Left cardiac atrium (tissue), 4 donors: ENCODE results near the gene NDUFA7. TPM values are rescaled to one million over a fixed set of nuclear protein-coding genes. Genes with fewer than 3 reads are reported as not detected.
"Not testable (repeated sequence)": the region's sequence is repeated elsewhere in the genome, so short reads cannot be mapped to it uniquely, and the experiment has no call there.

Experiments
- ATAC-seq, 2 donors: fragments of 200-7000 bp; cut with Tn5 transposase; one replicate each; pipeline ENCODE4 v1.9.1; 2020; ENCODE audit warnings: mild to moderate bottlenecking in 2 of 2, moderate library complexity in 2 of 2
- DNase-seq: peaks from one replicate; pipeline ENCODE4 v3.0.0-alpha.2; 2020
- intact Hi-C, 2 donors: fragments of 100-400 bp; cut with DNase I; formaldehyde crosslinking; loops; one replicate each; pipeline versions ENCODE4 v1.14.1 to v1.15.1; 2022 to 2023
- total RNA-seq, 2 donors: library from RNA; stranded (reverse); fragmentation: NEBNext Ultra II Directional; extraction: Animal tissue kit (Norgen Biotek cat#: 25700); gene quantifications; one replicate each; pipeline ENCODE4 v1.2.1, GENCODE V29; 2021
- donor health status: DM: no; HTN: yes; CAD: no.
- donor health status: DM: no; HTN: yes; CAD: no; lungs with severe emphysema.
- donor health status: DM: yes; HTN: yes; CAD: no.
- donor health status: Dilated cardiomyopathy.

NDUFA7 gene
- total RNA-seq, 2 donors from 2014 or later = 65.3 to 83.8 TPM

DNA sequence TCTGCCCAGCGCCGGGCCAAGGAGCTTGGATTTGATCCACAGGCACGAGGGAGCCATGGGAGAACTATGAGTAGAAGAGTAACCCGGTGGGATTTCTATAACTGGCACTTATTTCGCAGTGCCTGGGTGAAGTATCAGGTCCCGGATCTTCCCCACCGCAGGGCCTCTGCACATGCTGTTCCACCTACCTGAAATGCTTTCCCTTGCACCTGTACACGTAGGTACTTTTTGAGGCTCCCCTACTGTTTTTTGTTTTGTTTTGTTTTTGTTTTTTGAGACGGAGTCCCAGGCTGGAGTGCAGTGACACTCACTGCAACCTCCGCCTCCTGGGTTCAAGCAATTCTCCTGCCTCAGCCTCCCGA is 22.3 kb upstream of the NDUFA7 start:
- intact Hi-C loops = no loop called here
- DNase-seq = no peak
- ATAC-seq = no peak

DNA sequence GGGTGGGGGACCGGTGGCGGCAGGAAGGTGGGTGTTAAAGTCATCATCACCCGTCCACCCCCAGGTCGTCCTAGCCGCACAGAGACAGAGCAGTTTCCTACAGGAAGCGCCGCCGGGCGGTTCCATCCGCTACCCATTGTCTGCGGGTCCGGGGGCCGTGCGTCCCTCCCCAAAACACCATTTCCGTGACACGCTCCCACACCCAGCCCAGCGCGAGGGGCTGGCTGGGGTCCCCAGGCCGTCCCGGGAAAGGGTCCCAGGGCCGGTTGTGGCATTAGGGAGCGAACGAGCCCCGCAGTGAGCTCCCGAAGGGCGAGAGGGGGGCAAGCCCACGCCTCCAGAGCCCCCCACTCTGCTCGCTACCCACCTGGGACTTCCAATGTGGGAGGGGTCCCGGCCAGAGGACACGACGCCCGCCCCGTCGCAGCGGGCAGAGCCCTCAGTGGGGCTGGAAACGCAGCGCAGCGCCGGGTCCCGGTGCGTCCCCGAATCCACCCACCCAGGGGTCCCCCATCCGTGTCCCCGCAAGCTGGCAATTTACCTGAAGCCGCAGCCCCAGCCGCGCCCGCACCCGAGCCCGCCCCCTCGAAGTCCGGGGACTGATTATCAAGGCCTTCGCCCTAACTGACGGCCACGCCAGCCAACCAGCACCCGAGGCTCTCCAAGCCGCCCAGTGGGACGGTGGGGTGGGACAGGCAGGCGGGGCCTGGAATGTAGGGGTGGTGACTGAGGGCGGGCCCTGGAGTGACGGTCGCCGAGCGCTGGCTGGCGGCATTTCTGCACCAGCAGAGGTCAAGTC is 21.7 kb upstream of the NDUFA7 start, which contains the start of gene KANK3:
TSS of gene KANK3 (minus strand) at position 579 of the 799 bp plus-strand sequence. CDS start 5,434 bp downstream, outside the sequence.
- ATAC-seq = peak; percentile 99

DNA sequence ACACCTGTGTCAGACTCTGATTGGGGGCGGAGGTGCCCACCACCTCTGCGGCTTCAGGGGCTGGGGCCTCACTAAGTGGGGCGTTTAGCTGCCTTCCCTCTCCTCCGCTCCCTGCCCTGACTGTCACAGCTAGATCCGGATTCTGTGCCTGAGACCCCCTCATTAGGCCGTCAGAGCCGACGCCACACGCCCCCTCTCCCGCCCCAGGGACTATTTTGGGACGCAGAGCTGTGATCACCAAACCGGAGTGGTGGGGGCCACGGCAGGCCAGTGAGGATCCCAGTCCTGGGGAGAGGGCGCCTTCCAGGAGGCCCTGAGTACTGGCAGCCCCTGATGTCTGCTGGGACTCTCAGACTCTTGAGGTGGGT is 21.1 kb upstream of the NDUFA7 start:
- intact Hi-C loops = no loop called here
- ATAC-seq (no peak), DNase-seq (no peak)

More for the DNA sequence above, 21.7 kb upstream of the NDUFA7 start, which contains the start of gene KANK3:
- intact Hi-C loops = no loop called here
- DNase-seq = peak; percentile 98

DNA sequence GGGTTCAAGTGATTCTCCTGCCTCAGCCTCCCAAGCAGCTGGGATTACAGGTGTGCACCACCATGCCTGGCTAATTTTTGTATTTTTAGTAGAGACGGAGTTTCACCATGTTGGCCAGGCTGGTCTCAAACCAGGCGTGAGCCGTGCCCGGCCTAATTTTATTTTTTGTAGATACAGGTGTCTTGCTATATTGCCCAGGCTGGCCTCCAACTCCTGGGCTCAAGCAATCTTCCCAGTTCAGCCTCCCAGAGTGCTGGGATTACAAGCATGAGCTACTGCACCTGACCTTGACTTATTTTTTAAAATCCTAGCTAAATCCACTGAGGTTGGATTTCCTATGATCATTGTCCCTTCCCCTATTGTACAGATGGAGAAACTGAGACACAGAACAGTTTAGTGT is 20.3 kb upstream of the NDUFA7 start:
- intact Hi-C loops, ATAC-seq, DNase-seq: not testable (repeated sequence)

DNA sequence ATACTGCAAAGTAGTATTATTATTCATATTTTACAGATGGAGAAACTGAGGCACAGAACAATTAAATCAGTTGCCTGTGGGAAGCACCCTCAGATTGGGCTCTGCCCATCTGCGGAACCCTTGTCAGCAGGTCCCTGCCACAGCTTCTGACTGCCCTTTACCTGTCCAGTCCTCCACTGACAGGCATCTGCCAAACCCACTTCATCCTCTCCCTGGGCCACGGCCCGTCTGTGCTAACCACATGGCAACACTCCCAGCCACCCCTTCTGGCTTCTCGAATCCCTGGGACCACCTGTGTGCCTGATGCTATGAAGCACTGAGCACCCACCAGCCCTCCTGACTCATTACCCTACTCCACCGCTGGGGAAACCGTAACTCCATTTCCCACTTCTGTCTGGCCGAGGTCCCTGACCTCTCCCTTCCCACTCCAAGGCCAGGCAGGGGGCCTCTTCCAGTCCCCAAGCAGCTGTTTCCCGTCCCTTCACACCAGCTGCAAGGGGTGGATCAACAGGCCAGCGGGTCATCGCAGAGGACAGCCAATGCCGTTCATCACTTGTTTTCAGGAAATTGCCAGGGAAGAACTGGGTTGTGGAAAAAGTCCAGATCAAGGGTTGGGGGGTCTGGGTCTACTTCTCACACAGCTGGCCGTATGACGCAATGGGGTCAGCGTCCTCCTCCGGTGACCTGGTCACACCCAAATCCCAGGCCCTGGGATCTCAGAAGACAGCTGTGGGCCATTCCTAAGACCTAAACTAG is 19.3 kb upstream of the NDUFA7 start:
- peak; percentile 14 to 44 for ATAC-seq
- DNase-seq = peak; percentile 79
- intact Hi-C loops = no loop called here

DNA sequence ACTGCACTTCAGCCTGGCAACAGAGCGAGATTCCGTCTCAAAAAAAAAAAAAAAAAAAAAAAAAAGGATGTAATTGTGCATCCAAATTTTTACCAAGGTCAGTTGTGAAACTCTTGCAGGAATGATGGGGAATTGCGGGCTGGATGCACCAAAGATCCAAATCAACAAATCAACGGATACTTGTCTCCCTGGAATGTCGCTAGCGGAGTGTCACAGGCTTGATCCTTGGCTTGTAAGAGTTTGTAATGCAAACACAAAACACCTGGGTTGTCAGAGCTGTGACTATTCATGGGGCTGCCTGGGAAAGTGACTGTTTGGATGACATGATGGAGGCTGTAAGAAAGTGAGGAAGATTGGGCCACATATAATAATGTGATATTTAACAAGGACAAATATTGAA is 17.7 kb upstream of the NDUFA7 start:
- DNase-seq = no peak
- intact Hi-C loops = no loop called here
- ATAC-seq = no peak

DNA sequence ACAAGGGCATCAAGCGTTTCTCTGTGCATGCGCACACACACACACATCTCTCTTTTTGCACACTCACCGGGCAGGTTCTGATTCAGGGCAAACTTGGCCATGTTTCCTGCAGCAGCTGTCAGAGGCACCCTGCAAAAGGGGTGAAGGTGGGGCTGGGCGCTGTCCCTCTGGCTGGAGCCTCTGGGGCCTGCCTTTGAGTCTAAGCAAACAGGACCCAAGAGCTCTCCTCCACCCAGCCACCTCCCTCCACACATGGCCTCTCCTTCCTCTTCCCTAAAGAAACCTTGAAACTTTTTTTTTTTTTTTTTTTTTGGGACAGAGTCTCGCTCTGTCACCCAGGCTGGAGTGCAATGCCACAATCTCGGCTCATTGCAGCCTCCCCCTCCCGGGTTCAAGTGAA is 16.6 kb upstream of the NDUFA7 start:
- intact Hi-C loops = no loop called here
- no peak for DNase-seq
- no peak for ATAC-seq

DNA sequence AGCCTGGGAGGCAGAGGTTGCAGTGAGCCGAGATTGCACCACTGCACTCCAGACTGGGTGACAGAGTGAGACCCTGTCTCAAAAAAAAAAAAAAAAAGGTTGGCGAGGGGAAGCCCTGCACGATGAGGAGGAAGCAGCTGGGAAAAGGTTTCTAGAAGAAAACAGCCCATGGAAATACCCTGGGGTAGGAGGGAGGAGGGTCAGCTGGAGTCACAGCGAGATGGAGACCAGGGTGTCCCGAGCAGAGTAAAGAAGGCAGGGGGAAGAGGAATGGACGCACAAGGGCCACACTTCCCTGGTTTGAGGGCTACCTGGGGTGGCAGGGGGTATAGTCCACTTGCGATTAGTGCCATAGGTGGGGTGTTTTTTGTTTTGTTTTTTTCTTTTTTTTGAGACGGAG is 15.5 kb upstream of the NDUFA7 start:
- ATAC-seq (no peak), DNase-seq (no peak)
- intact Hi-C loops = no loop called here

DNA sequence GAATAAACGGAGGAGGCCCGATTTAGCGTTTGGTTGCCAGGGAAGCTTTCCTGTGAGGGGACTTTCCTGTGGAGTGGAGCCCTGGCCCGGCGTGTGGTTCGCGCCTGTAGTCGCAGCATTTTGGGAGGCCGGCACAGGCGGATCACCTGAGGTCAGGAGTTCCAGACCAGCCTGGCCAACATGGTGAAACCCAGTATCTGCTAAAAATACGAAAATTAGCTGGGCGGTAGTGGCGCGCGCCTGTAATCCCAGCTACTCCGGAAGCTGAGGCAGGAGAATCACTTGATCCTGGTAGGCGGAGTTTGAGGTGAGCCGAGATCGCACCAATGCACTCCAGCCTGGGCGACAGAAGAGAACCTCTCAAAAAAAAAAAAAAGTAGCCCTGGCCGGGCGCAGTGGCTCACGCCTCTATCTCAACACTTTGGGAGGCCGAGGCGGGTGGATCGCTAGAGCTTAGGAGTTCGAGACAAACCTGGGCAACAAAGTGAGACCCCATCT is 14.9 kb upstream of the NDUFA7 start:
- intact Hi-C loops = no loop called here
- ATAC-seq (no peak), DNase-seq (no peak)

DNA sequence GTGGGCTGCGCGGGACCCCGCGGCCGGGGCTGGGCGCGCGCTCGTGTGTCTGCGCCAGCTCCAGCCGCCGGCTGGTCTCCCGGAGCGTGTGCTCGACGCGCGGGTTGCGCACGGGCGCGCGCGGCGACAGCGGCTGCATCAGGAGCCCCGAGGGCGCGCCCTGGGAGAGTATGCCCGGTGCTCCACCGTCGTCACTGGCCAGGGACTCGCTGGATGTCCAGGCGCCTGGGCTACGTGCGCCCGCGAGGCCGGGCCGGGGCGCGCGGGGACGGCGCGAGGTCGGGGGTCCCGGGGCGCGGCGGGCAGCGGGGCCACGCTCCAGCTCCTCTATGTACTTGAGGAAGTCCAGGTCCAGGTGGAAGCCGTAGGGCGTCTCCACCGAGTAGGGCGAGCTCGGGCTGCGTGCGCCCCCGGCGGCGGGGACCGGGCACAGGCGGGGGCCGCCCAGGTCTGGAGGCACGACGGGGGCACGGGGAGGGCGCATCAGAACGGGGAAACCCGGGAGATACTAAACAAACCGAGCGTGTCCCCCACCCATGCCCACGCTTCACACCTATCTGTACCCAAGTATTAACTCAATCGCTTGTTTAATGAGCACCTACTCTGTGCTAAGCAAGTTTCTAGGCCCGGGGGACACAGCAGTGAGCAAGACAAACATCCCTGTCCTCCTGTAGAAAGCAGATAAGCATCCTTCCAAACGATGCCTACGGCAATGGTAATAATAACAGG is 14.3 kb upstream of the NDUFA7 start:
- DNase-seq (no peak), ATAC-seq (no peak)
- intact Hi-C loops = no loop called here

DNA sequence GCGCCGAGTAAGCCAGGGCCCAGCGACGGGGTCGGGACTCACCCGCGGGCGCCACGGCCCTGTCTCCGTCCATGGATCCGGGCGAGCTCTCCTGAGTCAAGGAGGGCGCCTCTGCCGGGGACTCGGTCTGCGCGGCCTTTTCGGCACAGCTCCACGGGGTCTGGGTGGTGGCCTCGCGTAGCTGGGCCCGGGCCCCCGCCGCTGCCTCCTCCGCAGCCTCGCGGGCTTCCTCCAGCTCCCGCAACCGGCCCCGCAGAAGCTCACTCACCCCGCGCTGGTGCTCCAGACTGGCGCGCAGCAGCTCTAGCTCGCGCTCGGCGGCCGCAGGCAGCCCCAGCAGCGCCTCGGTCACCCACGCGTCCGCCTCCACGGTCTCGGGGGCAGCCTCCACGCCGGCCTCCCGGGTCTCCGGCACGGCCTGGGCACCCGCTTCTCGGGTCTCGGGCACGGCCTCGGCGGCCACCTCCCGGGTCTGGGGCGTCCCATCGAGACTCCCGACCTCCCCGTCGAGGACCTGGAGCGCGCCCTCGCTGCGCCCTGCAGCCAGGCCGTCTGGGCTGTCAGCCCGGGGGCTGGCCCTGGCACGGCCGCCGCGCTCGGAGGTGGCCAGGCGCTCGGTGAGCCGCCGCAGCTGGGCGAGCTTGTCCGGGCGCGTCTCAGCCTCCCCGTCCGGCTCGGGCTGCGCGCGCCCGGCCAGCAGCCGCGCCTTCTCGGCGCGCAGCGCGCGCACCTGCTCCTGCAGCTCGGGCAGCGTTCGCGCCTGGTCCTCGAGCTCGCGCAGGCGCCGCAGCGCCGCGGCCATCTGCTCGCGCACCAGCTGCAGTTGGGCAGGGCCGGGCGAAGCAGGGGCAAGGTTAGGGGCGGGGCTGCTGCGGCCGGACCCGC is 13.5 kb upstream of the NDUFA7 start:
- DNase-seq = peak; percentile 46
- intact Hi-C loops = no loop called here
- ATAC-seq = peak; percentile 69 to 72

DNA sequence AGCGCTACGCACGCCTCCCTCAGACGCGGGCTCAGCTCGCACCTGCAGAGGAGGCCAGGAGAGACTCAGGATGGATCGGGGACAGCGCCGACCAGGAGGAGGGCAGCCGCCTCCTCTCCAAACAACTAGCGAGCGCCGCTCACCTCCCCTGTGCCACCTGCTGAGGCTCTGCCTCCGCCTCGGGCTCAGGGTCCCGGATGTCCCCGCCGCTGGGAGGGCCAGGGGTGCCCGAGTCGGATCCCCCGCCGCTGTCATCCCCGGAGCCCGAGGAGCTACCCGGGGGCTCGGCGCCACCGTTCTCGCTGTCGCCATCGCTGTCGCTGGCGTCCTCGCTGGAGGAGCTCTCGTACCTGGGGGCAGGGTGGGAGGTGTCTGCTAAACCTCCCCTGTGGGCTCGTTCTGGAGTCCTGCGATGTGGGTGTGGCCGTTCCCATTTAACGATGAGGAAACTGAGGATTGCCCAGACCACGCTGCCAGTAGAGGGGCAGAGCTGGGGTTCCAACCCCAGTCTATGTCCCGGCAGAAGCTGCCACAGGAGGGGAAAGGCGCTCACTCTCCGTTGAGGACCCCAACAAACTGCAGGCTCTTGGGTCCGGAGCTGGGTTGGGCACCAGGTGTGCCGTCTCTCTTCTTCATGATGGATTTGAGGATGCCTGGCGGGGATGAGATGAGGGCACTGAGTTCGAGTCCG is 12.7 kb upstream of the NDUFA7 start:
- intact Hi-C loops = no loop called here
- DNase-seq (no peak), ATAC-seq (no peak)

DNA sequence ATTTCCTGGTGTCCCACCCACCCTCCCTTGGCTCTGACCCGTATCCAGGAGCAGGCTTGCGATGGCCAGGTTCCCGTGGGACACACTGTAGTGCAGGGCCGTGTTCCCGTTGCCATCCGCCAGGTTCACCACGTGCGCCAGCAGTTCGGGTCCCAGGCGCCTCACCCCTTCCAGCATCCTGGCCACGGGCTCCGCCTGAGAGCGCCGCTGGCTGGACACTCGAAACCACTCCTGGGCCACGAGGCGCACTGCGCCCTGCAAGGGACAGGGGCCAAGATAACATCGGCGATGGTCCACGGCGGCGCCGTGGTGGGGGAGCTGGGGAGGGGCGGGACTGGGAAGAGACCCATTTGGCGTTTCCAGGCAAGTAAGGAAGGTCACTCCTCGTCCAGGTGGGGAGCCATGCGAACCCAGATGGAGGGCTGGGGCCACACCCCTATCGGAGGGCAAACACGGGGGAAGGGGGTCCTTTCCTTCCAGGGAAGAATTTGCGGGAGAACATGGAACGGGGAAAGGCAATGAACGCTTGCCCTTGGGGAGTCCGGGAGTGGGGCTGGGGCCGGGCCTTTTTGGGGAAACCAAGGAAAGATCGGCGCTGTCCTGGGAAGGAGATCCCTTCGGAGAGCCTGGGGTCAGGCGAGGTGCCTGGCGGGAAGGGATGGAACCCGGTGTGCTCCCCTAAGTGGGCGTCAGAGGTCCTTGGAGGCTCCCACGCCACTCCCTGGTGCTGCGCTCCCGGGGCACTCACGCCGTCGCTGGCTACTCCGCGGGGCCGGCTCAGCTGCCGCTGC is 12.0 kb upstream of the NDUFA7 start:
- ATAC-seq (peak in 1 of 2 donors; percentile 11), DNase-seq (peak; percentile 38)
- intact Hi-C loops = no loop called here

DNA sequence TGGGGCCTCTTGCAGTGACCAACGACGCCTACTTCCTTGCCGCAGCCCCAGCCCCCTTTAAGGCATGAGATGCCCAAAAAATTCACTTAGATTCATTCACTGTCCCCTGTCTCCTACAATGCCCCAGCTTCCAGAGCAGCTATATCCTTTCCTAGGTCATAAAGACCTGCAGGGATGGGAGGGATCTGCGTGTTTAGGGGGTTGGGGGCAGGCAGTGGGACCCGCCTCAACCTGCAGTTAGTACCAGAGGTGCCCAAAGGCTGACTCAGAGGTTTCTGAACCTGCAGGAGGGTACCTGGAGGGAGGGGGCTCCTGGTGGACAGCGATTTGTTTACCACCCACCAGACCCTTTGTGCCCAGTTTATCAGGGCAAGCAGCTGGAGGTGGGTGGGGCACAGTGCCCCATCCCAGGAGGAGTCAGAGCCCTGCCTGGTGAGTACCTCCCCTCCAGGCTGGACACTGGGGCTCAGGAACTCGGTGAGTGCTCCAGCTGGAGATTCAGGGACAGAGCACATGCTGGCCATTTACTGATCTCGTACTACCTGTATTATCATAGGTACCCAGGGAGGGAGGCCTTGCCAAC is 10.2 kb upstream of the NDUFA7 start:
- ATAC-seq (no peak), DNase-seq (no peak)
- intact Hi-C loops = no loop called here

DNA sequence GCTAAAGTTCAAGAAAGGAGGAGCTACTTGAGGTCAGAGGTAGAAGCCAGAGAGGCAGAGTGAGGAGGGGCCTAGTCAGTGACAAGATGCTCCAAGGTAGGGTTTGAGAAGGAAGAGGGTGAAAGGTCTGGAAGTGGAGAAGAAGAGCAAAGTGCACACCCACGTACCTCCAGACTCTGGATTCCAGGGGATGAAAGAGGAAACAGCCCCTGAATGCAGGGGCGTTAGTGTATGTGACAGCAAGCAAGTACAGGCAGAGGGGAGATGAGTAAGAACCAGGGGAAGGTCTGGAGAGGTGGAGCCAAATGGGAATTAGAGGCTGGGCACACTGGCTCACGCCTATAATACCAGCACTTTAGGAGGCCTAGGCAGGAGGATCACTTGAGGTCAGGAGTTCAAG is 8.8 kb upstream of the NDUFA7 start:
- ATAC-seq = no peak
- DNase-seq = no peak
- intact Hi-C loops = no loop called here

DNA sequence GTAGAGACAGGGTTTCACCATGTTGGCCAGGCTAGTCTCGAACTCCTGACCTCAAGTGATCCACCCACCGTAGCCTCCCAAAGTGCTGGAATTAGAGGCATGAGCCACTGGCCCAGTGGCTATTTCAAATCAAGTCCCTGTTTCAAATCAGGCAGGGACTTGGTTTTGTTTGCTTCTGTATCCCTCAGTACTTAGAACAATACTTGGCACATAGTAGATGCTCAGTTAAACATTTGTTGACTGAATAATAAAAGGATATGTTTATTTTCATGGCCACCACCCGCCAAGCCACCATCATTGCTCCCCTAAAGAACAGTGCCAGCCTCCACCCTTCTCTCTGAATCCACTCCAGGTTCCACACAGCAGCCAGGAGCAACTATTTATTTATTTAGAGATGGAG is 4.3 kb upstream of the NDUFA7 start:
- intact Hi-C loops = no loop called here
- DNase-seq = no peak
- ATAC-seq = no peak
